Retina (tissue), 1 donor: Measurements from ENCODE around the gene C1orf198.
"Not testable (repeated sequence)": the region's sequence is repeated elsewhere in the genome, so short reads cannot be mapped to it uniquely, and the experiment has no call there.

Experiments used
- DNase-seq: peaks from one replicate; pipeline ENCODE4 v3.0.0-alpha.2; 2016

C1orf198 gene

GRCh38 chr1:230858918-230859729, 9.2 kb downstream of the C1orf198 start:
- peak; percentile 51 for DNase-seq

- no peak for DNase-seq
These were observed 10.0 kb downstream of the C1orf198 start for GRCh38 chr1:230858236-230858820.

DNA sequence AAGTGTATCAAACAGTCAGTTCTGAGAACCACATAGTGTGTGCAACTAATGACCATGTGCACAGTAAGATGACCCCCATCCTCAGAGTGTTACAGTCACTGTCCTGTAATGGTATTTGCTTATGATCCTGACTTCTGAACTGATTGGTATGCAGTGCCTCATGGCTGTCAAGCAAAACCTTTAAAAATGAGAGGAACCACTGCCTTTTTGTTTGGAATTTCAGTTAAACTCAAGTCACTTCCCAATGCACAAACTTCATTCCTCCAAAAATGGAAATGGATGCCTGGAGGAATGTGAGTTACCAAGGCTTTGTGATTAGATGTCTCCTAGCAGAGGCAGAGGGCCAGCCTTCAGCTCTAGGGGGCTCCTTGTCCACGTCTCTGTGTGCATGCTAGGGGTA, 10.5 kb downstream of the C1orf198 start:
- no peak for DNase-seq

- DNase-seq: no peak
These were observed 11.2 kb downstream of the C1orf198 start for GRCh38 chr1:230857077-230857476.

GRCh38 chr1:230855886-230856285, 12.4 kb downstream of the C1orf198 start:
- peak; percentile 38 for DNase-seq

GRCh38 chr1:230854423-230854822, 13.9 kb downstream of the C1orf198 start:
- DNase-seq: no peak

DNA sequence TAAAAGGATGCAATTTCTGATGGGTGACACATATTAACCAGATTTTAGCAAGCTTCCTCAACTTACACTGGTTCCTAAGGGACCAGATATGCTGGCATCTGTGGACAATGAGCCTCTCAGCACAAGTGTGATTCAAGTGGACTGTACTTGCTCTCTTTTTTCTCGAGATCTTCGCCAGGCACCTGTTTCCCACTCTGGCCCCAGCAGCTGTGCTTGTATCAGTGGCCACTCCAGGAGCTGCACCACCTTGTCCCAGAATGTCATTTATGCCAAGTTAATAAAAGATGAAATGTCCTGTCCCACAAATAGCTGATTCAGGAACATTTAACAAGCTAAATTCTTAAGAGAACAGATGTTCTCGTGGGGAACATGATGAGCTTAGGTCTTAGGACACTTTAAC, 14.6 kb downstream of the C1orf198 start:
- no peak for DNase-seq

GRCh38 chr1:230852959-230853358, 15.4 kb downstream of the C1orf198 start:
- DNase-seq: no peak

DNA sequence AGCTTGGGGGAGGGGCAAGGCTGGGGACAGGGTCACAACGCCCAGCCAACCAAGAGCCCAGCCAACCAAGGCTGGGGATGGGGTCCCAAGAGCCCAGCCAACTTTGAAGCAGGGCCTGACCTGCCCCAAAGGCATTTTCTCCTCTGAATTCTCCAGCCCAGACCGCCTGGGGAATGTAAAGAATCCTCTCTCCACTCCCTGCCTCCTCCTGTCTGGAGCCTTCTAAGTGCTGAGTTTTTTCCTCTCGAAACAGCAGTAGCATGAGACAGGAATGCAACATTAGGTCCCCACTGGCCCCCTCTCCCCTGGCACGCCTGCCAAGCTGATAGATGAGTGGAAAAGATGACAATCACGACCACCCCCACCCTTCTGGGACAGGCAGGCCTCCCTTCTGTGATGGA, 17.0 kb downstream of the C1orf198 start:
- no peak for DNase-seq

- DNase-seq: no peak
These were observed 17.8 kb downstream of the C1orf198 start for GRCh38 chr1:230850547-230850946.

DNA sequence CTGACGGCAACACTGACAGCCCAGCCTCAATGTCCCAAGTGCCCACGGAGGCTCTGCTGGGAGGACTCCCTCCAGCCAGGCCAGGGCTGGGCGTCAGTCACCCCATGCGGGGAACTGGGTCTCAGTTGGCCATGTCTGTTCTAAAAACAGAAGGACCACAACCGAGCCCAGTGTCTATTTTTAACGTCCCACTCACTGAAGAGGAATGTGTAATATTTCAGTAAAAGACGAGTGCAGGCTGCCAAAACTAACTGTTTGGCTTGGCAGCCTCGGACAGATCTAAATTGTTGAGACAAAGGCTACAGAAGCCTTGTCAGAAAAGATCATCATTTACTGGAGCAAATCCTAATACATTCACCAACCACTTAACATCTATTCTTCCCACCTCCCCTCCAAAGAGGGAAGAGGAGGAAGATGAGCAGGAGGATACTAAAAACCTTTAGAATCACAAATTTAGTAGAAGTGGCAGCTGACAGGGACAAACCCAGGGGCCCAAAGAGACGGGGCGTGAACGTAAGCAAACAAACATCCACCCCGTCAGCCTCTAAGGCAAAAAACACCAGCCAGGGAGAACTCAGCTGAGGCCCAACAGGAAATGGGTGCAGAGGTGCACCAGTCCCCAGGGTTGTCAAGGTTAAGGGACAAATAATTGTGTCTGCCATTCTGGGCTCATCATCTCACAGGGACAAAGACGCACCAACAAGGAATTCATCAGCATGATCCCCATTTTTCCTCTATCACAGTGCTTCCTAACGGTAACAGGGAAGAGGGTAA, 18.7 kb downstream of the C1orf198 start:
- DNase-seq: no peak

DNA sequence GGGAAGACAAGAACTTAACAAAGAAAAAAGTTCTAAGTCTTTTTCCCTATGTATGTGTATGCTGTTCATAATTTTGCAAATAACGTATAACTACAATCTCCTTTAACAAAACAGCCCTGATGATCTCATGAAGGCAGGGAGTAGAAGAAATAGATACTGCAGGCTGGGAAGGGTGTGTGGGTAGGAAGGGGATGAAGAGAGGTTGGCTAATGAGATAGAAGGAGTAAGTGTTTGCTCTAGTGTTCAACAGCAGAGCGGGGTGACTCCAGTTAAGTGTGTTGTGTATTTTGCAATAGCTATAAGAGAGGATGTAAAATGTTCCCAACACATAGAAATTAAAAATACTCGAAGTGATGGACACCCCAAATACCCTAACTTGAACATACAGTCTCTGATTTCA, 20.1 kb downstream of the C1orf198 start:
- no peak for DNase-seq

GRCh38 chr1:230845184-230845583, 23.1 kb downstream of the C1orf198 start:
- DNase-seq: not testable (repeated sequence)

GRCh38 chr1:230844561-230844960, 23.8 kb downstream of the C1orf198 start:
- DNase-seq: no peak

GRCh38 chr1:230843503-230844309, 24.6 kb downstream of the C1orf198 start:
- DNase-seq: no peak

DNA sequence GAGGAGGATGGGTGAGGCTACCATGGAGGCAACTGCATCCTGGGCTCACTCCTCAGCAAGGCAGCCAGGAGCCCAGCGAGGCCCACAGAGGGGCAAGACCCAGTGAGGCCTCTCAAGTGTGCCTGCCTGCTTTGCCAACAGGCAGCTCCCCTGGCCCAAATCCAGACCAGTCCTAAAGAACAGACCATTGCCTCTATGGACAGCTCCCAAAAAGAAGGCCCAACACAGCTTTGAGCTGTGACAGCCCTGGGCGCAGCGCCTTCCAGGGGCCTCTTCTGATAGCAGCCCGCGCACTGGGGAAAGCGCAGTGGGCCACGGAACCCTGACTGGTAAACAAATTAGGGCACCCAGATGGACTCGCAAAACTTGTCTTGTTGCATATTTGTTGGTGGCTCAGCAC, 25.5 kb downstream of the C1orf198 start:
- no peak for DNase-seq

GRCh38 chr1:230839173-230839572, 29.1 kb downstream of the C1orf198 start:
- peak; percentile 63 for DNase-seq

DNA sequence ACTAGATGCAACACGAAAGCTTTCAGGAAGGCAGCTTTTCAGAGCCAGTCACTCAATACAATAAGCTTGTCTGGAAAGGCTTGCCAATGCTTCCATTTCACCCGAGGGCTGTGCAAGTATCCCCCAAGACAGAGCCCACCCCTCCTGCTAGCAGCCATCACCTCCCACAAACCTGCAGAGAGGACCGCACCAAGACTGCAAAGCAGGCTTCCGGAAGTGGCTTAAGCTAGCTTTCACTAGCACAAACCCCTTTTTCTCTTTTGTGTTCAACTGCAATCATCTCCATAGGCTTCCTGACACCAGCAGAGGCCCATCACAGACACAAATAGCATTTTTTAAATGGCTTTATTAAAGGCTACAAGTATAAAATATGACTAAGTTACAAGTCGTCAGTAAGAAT, 31.5 kb downstream of the C1orf198 start:
- DNase-seq: no peak

GRCh38 chr1:230836347-230836746, 32.0 kb downstream of the C1orf198 start:
- DNase-seq: no peak

GRCh38 chr1:230834292-230834691, 34.0 kb downstream of the C1orf198 start:
- no peak for DNase-seq

DNA sequence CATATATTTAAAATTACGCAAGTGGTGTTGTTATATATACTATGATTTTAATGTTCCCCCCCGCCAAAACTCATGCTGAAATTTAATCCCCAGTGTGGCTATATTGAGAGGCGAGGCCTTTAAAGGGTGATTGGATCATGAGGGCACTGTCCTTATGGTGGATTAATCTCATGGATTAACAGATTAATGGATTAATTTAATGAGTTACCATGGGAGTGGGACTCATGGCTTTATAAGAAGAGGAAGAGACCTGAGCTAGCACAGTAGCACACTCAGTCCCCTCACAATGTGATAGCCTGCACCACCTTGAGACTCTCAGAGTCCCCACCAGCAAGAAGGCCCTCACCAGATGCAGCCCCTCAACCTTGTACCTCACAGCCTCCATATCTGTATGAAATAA, 34.8 kb downstream of the C1orf198 start:
- no peak for DNase-seq

GRCh38 chr1:230832476-230832875, 35.8 kb downstream of the C1orf198 start:
- DNase-seq: no peak

DNA sequence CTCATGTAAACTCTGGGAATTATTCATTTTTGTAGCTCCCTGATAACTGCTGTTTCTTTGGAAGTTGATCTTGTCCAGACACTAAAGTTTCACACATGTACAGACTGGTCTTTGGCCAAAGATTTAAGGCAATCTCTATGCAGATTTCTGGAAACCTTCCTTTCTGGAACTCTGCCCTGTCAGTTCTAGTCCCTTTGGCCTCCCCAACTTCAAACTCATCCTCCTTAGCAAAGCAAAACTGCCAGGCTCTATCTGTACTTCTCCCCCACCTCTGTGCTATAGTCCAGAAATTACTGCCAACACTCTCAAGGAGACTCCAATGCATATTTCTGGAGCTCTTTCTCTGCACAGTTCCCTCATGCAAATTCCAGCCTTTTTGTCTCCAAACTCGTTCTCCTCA, 36.5 kb downstream of the C1orf198 start:
- no peak for DNase-seq
